HG02981 (cell line): ENCODE results near the gene CABP2.
"Not testable (repeated sequence)": the region's sequence is repeated elsewhere in the genome, so short reads cannot be mapped to it uniquely, and the experiment has no call there.

Experiments used
- ATAC-seq: cut with Tn5 transposase; IDR thresholded peaks from one replicate; pipeline ENCODE4 v1.9.1; 2021; ENCODE audit warnings: mild to moderate bottlenecking, moderate library complexity; ENCODE audit not compliant: unreplicated experiment

CABP2 gene

DNA sequence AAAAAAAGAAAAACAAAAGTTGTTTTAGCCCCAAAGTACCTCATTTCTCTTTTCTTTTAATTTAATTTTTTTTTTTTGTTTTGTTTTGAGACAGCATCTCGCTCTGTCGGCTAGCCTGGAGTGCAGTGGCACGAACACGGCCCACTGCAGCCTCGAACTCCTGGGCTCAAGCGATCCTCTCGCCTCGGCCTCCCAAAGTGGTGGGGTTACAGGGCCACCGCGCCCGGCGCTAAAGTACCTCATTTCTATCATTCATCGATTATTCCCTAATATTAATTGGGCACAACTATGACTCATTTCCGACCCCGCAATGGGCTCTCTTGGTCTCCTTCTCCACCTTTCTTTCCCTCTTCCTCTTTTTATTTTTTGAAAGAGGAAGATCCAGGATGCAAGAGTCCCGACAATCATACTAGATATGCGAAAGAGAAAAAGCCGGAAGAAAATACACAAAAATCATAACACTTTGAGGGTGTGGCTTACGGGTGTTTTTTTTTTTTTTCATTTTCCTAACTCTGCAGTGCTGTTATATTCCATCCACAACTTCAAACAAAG, 40.9 kb downstream of the CABP2 start:
- no peak for ATAC-seq

DNA sequence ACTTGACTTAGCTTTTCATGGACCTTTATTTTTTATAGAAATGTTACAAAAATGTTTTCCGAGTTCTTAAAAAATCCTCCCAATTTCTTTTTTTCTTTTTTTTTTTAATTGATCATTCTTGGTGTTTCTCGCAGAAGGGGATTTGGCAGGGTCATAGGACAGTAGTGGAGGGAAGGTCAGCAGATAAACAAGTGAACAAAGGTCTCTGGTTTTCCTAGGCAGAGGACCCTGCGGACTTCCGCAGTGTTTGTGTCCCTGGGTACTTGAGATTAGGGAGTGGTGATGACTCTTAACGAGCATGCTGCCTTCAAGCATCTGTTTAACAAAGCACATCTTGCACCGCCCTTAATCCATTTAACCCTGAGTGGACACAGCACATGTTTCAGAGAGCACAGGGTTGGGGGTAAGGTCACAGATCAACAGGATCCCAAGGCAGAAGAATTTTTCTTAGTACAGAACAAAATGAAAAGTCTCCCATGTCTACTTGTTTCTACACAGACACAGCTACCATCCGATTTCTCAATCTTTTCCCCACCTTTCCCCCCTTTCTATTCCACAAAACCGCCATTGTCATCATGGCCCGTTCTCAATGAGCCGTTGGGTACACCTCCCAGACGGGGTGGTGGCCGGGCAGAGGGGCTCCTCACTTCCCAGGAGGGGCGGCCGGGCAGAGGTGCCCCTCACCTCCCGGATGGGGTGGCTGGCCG, 45.7 kb downstream of the CABP2 start:
- ATAC-seq, result not testable (repeated sequence)

DNA sequence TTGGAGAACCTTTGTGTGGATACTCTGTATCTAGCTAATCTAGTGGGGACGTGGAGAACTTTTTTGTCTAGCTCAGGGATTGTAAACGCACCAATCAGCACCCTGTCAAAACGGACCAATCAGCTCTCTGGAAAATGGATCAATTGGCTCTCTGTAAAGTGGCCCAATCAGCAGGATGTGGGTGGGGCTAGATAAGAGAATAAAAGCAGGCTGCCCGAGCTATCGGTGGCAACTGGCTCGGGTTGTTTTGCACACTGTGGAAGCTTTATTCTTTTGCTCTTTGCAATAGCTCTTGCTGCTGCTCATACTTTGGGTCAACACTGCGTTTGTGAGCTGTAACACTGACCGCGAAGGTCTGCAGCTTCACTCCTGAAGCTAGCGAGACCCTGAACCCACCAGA, 46.6 kb downstream of the CABP2 start:
- ATAC-seq, result not testable (repeated sequence)

DNA sequence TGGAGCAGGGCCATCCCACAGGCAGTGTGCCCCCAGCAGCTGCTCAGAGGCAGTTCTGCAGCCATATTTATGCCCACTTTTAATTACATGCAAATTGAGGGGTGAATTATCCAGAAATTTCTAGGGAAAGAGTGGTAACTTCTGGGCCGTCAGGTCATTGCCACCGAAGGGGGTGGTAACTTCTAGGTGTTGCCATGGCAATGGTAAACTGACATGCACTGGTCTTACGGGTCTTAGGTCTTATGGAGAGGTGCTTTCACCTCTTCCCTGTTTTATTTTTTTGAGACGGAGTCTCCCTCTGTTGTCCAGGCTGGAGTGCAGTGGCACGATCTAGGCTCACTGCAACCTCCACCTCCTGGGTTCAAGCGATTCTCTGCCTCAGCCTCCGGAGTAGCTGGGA, 50.4 kb downstream of the CABP2 start:
- ATAC-seq, result no peak

DNA sequence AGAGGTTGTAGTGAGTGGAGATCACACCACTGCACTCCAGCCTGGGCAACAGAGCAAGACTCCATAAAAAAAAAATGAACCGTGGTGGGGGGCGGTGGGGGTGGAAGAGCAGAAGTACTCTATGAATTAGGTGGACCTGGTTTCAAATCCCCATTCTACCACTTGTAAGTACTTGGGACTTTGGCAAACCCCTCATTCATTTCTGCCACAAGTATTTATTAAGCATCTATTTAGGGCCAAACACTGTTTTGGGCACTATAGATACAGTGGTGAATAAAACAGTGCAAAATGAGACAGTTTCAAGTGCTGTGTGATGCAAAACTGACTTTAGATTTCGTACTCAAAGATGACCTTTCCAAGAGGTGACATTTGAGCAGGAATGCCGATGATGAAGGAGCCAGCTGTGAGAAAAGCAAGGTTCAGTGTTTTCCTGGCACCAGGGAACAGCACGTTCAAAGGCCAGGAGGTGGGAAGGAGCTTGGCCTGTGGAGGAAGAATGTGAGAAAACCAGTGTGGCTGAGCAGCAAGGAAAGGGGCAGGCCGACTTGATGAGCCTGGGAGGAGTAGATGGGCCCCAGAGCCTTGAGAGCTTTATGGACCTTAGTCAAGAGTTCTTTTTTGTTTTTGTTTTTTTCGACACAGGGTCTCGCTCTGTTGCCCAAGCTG, 52.8 kb downstream of the CABP2 start:
- no peak for ATAC-seq

DNA sequence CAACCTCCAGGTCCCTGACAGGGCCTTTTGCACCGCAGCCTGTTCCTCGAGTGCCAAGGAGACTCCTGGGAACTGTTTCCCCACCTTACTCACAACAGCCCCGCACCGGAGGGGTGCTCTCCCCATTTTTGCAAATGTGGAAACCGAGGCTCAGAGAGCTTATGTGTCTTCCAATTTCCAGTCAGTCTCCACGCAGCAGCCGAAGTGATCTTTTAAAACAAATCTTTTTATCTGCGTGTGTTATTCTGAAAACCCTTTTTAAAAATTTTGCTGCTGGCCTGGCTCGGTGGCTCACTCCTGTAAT, 53.8 kb downstream of the CABP2 start:
- ATAC-seq, result no peak
